ENCODE data around the gene SLK.

SLK gene

DNA sequence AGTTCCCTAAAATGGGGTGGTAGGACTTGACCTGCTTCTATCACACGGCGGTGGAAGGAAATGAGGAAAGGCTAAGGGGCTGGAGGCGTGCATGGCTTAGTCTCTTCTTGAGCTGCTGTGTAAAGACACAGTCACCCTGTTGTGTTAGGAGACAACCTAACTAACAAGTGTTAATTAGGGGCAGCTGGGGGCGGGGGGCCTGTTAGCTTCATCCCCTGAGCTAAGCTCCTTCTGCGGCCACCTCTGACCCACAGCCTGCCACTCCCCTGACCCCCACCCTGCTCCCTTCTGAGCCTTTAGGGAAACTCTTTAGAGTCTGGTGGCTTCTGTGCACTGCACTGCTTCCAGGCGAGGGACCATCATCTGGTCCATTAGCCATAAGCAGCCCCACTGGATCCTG, 90.8 kb downstream of the SLK start:
- no peak for DNase-seq

DNA sequence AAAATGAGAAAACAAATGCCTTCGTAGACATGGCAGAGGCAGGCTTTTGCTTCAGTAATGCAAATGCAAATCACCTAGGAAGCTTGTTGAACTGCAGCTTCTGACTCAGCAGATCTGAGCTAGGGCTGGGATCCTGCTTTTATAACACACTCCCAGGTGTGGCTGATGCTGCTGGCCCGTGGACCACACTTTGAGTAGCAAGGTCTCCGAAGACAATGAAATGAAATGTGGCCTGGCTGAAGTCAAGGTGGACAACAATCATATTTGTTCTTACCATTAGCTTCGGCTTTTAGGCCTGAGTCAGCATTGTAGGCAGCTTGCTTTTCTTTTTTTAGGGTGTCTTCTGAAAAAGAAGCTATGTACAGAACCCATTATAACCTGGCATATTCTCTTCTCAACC, 92.4 kb downstream of the SLK start:
- no peak for DNase-seq

DNA sequence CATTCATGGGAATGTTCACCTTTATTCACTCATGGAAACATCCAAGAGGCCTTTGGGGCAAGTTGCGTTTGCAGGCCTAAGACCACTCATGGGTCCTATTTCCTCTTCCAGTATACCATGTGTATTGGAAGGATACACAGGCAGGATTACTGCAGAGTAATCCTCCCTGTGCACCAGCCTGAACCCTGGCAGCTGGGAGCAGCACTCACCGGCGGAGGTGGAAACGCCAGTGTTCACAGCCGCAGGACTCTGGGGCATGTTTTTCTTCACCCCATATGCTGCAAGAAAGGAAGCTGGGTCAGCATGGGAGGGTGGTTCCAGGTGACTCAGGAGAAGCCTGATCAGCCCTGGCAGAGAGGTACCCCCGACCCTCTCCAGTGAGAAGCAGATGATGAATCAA, 94.3 kb downstream of the SLK start:
- no peak for DNase-seq

DNA sequence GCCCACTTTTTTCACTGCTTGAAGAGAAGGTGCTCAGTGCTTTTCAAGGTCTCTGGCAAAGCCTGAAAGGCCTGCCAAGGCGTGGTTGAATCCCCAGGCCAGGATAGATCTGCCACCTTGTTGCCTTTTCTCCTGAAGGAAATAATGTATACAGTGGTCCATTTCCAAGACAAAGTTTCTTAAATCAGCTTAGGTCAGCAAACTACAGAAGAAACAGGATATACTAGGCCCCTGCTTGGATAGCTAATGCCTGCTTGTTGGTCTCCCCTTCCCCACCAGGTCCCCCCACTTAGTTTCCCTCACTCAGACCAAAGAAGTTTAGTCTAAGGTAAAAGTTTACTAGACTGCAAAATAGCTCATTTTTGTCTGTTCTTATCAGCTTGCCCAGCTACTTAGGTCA, 98.8 kb downstream of the SLK start:
- DNase-seq = no peak

- no peak for DNase-seq
These were observed 100.0 kb downstream of the SLK start for GRCh38 chr10:104066945-104067344.

- no peak for DNase-seq
These were observed 100.6 kb downstream of the SLK start for GRCh38 chr10:104067525-104067924.

- DNase-seq = no peak
These were observed 102.7 kb downstream of the SLK start for GRCh38 chr10:104069613-104070012.

DNA sequence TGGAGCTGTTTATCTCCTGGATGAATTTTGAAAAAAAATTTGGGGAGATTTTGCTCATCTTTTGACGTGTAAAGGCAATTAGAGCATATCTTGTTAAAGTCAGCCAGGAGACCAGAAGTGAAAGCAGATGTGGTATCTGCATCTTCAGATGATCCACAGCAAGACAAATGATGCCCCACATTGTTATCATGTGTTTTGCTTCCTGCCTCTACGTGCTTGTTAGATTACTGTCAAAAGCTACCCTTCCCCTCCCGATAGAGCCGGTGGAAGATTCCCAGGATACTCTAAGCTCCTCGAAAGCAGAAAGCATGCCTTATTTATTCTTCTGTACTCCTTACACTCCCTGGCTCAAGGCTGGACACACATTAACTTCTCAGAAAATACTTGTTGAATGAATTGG, 105.8 kb downstream of the SLK start:
- DNase-seq = no peak

DNA sequence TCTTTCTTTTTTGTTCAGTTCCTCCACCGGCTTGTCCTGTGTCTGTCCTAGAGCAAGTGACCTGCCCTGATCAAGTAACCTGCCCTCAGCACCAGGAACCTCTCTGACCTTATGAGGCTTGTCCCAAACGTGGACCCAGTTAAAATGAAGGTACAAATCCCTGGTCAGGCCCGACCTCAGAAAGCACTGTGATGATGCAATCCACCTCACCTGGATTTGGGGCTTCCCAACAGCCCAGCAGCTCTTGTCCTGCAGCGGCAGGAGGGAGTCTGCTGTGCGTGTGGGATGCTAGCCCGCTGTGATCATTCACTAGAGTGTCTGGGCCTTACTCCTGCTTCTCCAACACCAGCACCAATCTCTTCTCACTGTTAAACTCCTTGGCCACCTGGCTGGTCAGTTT, 107.6 kb downstream of the SLK start:
- DNase-seq = no peak

- no peak for DNase-seq
These were observed 109.8 kb downstream of the SLK start for GRCh38 chr10:104076743-104077160.

DNA sequence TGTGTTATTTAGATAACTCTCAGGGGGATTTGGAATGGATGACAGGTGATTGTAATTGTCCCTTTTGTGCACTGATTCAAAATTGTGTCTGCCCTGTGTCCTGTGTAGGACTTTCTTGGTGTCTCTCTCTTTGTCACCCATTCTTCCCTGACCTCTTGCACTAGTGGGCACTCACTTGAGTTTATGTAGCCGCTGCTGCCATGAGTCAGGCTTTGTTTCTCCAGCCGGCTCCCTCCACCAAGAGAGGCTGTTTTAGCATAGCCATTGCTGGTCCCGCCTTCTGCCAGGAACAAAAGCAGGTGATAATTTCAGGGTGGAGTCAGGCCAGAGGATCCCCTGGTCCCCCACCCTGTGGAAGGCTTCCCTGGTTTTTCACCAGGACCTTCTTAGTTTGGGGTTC, 110.3 kb downstream of the SLK start:
- DNase-seq = no peak

GRCh38 chr10:104077663-104078151, 110.8 kb downstream of the SLK start:
- no peak for DNase-seq

Data from activated T-cell treated with anti-CD3 and anti-CD28 coated beads, Interleukin-2, amount 50 U/mL, for 48 hours (primary cell).